SK-N-MC (cell line): Measurements from ENCODE around the gene ATP13A3.
A peak's percentile ranks its signal among the peaks of the same experiment; 100 is the strongest.

Source experiments
- DNase-seq: peaks from one replicate; pipeline ENCODE4 v3.0.0-alpha.2; 2011; ENCODE audit warnings: low read depth, low spot score
- H3K27ac ChIP-seq: fragments of 200-600 bp; sonication (generic); 2 replicates; pipeline ENCODE4 v1.5.1; 2016; ENCODE audit warnings: mixed run types
- H3K36me3 ChIP-seq: fragments of 200-600 bp; sonication (generic); 2 replicates; pipeline ENCODE4 v1.6.1; 2017; ENCODE audit warnings: antibody characterized with exemption, low read length, mixed read lengths; ENCODE audit not compliant: insufficient read depth
- H3K4me3 ChIP-seq: fragments of 200-600 bp; sonication (generic); 2 replicates; pipeline ENCODE4 v1.5.1; 2016
- H3K9ac ChIP-seq: fragments of 200-600 bp; sonication (generic); 2 replicates; pipeline ENCODE4 v1.8.0; 2017; ENCODE audit warnings: mixed run types, mixed read lengths; ENCODE audit not compliant: insufficient read length
- H3K9me3 ChIP-seq: fragments of 200-600 bp; sonication (generic); 2 replicates; pipeline ENCODE4 v1.6.1; 2017; ENCODE audit warnings: low read depth, mild to moderate bottlenecking, antibody characterized with exemption, low read length, moderate library complexity, mixed read lengths
- EZH2 ChIP-seq: fragments of 200-600 bp; sonication (generic); IDR thresholded peaks from one replicate; pipeline ENCODE4 v1.6.1; 2017; ENCODE audit warnings: antibody characterized with exemption
- FOXP2 ChIP-seq: optimal IDR thresholded peaks from 2 replicates; pipeline ENCODE3; 2011; ENCODE audit warnings: mild to moderate bottlenecking, moderate library complexity; ENCODE audit not compliant: insufficient read depth; ENCODE audit errors: extremely low read length, control extremely low read depth
- POLR2AphosphoS5 ChIP-seq: IDR thresholded peaks from 2 replicates; pipeline ENCODE4 v1.6.1; 2012; ENCODE audit warnings: mild to moderate bottlenecking, low read depth, low read length, borderline replicate concordance

Gene ATP13A3

DNA sequence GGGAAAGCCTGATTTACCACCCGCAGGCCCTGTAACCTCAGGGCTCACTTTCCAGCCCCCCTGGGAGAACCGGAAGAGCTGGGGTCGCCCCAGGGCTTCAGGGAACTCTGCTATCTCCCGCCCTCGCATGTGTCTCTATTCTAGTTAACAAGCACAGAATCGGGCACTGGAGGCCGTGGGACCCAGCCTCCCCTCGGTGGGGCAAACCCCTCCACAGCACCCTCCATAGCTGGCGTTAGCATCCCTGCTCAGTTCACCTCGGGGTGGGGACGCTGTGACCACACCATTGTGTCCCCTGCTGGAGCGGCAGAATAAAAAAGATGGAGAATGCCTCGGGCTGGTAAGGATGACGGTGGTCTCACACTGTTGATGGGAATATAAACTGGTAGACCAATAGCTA lies 113.8 kb downstream of the ATP13A3 start:
- H3K9me3 ChIP-seq = no peaks in the 10 kb centered on the region
- DNase-seq = no peak
- TF ChIP-seq POLR2AphosphoS5 (no peak), FOXP2 (no peak), EZH2 (no peak)
- H3K36me3 ChIP-seq = no peaks in the 10 kb centered on the region
- 0 out of 2 replicates have a peak overlapping the region, but pooled peaks have one; percentile 8 for H3K4me3 ChIP-seq
- H3K9ac ChIP-seq = peak overlapping the region; percentile 15
- H3K27ac ChIP-seq = no peak overlapping the region

DNA sequence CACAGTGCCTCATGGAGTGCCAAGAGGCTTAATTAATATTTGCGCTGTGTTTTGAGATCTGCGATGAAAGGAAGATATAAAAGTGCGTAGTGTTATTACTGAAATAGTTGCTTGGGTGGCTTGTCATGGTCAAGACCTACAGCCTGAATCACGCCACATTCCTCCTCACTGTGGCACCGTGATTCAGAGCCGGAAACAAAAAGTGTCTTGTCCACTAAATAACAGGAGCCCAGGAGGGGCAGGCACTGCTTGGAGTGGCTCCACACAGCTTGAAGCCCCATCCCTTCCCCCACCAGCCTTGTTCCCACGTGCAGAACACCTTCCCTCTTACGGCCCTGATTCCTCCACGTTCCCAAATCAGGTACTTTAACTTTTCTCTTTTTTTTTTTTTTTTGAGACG lies 116.0 kb downstream of the ATP13A3 start:
- no peak overlapping the region for H3K27ac ChIP-seq

DNA sequence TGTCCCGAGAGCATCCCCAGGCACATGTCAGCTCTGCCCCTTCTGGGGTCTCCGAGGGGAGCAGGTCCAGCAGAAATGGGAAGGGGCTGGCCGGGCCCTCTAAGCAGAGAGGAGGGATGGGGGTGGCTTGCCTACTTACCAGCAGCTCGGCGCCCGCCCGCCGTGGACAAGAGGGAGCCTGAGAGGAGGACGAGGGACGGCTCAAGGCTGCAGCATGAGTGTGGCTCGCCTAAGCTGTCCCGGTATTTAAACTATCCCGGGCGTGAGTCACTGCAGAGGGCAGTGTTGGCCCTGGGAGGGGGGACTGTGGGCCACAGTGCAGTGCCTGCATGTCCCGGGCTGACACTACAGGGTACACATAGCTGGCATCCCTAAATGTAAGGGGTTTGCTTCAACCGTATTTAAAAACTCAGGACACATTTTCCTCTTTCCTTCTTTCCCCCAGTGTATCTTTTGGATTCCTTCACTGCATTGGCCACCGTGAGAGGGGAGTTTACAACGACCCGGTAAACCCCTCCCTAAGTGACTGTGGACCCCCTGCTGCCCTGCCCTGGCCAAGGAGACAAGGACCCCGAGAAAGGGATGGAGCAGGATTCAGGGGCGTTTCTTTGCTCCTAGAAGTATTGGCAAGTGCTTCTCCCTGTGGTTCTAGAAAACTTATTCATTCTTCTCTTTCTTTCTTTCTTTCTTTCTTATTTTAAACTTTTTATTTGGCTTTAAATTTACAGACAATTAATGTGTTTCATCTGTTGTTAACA lies 117.1 kb downstream of the ATP13A3 start, which contains the start of gene LRRC15:
Gene LRRC15, minus strand, starts transcription at position 222 of the 758 bp plus-strand sequence. CDS start 8,700 bp downstream, outside the sequence.
- no peak for DNase-seq

More for the DNA sequence above, 116.0 kb downstream of the ATP13A3 start:
- Histone ChIP-seq H3K36me3 (no peaks in the 10 kb centered on the region), H3K9ac (no peak overlapping the region), H3K4me3 (no peak overlapping the region), H3K9me3 (no peaks in the 10 kb centered on the region)
- DNase-seq = no peak
- TF ChIP-seq POLR2AphosphoS5 (no peak), EZH2 (no peak), FOXP2 (no peak)

DNA sequence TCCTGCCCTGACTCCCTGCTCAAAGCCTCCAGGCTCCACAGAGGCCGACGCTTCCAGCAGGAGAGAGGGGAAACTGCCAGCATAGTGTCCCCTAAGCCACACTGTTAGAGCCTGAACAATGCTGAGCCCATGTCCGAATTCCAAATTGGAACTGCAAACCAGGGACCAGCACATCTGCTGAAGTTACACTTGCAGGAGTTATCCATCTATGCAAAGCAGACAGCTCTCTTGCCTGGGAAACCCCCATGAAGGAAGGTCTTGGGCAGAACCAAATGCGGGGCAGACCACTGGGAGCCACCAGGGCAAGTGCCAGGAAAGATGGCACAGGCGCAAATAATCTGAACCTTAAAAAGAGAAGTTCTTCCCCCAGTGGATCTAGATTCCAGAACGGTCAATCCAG lies 117.9 kb downstream of the ATP13A3 start:
- Histone ChIP-seq H3K36me3 (no peaks in the 10 kb centered on the region), H3K9ac (no peak overlapping the region), H3K27ac (no peak overlapping the region), H3K4me3 (no peak overlapping the region), H3K9me3 (no peaks in the 10 kb centered on the region)
- TF ChIP-seq EZH2 (no peak), FOXP2 (no peak), POLR2AphosphoS5 (no peak)
- DNase-seq = no peak

More for the DNA sequence above, 117.1 kb downstream of the ATP13A3 start, which contains the start of gene LRRC15:
- H3K36me3 ChIP-seq = no peaks in the 10 kb centered on the region
- TF ChIP-seq EZH2 (no peak), POLR2AphosphoS5 (no peak), FOXP2 (no peak)
- no peaks in the 10 kb centered on the region for H3K9me3 ChIP-seq
- H3K9ac ChIP-seq = no peak within 1 kb of the TSS
- no peak within 1 kb of the TSS for H3K27ac ChIP-seq
- H3K4me3 ChIP-seq = no peak within 1 kb of the TSS

DNA sequence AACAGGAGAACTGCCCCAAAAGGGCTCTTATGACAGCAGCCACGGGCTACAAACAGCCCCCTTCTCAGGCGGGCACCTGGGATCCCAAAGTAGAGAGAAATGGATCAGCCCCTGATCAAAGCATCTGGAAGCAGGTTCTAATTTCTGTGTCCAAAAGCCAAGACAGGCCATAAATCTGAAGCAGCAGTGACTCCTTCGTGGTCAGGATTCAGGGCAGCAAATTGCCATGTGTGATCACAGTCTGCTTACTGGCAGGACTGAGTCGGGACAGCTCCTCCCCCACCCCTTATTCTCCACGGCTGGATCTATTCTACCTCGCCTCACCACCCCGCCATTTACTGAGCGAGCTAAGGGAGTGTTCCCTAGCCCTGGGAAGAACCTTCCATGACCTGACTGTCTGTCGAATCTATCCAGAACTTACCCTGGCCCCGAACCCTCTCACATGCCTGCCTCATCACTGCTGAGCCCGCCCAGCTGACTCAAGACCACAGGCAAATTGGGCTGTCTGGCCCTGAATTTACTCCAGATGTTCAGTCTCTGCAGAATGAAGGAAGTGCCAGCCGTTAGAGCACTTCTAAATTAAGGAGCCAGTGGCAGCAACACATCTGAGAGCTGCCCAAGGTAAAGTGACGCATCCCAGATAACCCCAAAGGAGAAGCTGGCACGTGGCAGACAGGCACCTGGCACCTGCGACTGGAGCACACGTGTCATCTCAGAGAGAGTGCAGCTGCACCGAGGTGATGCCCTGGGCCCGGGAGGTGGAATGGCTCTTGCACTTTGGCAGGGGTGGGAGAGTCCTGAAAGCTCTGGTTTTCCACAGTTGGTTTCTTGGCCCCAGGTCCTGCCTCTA lies 118.6 kb downstream of the ATP13A3 start:
- H3K27ac ChIP-seq = no peak overlapping the region
- H3K9ac ChIP-seq = no peak overlapping the region
- no peak overlapping the region for H3K4me3 ChIP-seq
- H3K9me3 ChIP-seq = no peaks in the 10 kb centered on the region
- no peaks in the 10 kb centered on the region for H3K36me3 ChIP-seq
- no peak for TF ChIP-seq EZH2
- no peak for TF ChIP-seq POLR2AphosphoS5
- no peak for TF ChIP-seq FOXP2
- DNase-seq = no peak

DNA sequence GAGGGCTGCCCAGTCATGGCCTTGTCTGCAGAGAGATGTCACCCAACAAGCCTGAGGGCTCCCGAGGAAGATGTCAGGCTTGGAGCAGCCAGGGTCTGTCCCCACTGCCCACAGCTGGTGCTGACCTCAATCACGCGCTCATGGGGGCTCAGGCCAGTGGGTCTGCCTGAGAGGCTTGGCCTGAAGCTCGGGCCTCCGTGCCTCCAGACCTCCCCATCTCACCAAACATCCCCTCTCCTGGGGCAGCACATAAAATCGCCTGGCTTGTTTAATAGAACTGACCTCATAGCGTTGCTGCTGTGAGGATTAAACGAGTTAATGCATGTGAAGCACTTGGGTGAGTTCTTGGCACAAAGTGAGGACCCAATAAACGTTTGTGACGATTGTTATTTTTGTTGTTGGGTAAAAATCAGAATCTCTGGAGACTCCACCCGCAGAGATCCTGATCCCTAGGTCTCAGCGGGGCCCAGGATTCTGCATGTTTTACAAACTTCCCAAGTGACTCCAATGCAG lies 120.8 kb downstream of the ATP13A3 start:
- H3K9ac ChIP-seq = no peak overlapping the region
- TF ChIP-seq POLR2AphosphoS5 (no peak), FOXP2 (no peak), EZH2 (no peak)
- no peak for DNase-seq
- no peak overlapping the region for H3K27ac ChIP-seq
- H3K9me3 ChIP-seq = no peaks in the 10 kb centered on the region
- H3K4me3 ChIP-seq = no peak overlapping the region
- H3K36me3 ChIP-seq = no peaks in the 10 kb centered on the region

DNA sequence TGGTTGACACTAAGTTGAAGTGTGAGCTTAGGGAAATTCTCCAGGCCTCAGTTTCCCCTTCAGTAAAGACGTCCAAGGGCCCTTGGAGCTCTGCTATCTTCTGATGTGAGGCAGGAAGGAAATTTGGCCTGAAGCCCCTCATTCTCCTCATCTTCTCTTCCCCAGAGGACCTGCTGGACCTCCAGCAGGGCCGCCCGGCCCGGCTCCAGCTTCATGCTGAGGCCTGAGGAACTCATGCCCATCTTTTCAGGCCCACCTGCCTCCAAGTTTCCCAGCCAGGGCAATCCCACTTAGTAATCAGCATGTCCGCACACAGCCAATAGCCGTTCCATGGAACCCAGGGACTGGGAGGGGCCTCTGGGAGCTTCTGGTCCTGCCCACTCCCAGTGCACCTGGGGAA lies 121.3 kb downstream of the ATP13A3 start:
- no peak overlapping the region for H3K27ac ChIP-seq
- H3K9me3 ChIP-seq = no peaks in the 10 kb centered on the region
- TF ChIP-seq POLR2AphosphoS5 (no peak), FOXP2 (no peak), EZH2 (no peak)
- H3K4me3 ChIP-seq = no peak overlapping the region
- no peak for DNase-seq
- H3K36me3 ChIP-seq = no peaks in the 10 kb centered on the region
- H3K9ac ChIP-seq = no peak overlapping the region
